ENCODE results near the gene CHCHD4.
"Not testable (repeated sequence)": the region's sequence is repeated elsewhere in the genome, so short reads cannot be mapped to it uniquely, and the experiment has no call there.

The CHCHD4 gene

DNA sequence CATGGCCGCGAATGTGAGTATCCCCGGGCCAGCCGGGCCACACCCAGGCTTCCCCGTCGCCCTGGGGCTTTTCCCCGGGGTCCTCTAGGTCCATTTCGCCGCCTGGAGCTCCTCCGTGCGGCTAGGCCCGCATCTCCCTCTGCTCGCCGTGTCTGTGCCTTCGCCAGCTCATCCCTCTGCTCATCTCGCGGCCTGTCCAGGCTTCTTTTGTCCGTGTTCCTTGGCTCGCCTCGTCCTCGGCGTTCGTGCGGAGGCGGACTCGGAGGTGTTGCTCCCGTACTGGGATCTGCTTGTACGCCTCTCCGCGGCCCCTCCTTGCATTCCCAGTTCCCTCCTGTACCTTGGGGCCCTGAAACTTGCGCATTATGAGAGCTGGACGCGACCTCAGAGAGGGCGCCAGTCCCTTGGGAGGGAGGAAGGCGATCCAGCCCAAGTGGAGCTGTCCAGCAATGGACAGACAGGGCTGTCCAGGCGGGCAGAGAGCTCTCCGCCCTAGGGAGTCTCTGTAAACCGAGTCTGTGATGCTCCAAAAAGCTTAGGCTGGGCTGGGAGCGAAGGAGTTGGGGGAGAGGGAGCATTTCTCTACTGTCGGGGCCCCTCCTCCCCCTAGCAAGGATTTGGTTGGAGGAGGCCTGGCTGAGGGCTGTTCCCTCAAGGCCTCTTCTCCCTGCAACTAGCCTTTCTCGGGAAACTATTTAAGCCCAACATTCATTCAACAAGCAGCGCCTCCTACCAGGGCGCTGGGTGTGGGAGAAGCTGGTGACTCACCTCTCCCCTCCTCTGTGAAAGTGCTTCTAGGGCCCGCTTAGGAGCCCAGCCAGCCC lies 735 bp upstream of the CHCHD4 start:
- DNase-seq (ENCODE audit: extremely low read depth, low read depth), result peak; percentile 85
- TF ChIP-seq, protein P1, sequence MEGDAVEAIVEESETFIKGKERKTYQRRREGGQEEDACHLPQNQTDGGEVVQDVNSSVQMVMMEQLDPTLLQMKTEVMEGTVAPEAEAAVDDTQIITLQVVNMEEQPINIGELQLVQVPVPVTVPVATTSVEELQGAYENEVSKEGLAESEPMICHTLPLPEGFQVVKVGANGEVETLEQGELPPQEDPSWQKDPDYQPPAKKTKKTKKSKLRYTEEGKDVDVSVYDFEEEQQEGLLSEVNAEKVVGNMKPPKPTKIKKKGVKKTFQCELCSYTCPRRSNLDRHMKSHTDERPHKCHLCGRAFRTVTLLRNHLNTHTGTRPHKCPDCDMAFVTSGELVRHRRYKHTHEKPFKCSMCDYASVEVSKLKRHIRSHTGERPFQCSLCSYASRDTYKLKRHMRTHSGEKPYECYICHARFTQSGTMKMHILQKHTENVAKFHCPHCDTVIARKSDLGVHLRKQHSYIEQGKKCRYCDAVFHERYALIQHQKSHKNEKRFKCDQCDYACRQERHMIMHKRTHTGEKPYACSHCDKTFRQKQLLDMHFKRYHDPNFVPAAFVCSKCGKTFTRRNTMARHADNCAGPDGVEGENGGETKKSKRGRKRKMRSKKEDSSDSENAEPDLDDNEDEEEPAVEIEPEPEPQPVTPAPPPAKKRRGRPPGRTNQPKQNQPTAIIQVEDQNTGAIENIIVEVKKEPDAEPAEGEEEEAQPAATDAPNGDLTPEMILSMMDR (IDR thresholded peaks at IDR 0.05; ENCODE audit: low read depth, low read length), result peak; percentile 13

DNA sequence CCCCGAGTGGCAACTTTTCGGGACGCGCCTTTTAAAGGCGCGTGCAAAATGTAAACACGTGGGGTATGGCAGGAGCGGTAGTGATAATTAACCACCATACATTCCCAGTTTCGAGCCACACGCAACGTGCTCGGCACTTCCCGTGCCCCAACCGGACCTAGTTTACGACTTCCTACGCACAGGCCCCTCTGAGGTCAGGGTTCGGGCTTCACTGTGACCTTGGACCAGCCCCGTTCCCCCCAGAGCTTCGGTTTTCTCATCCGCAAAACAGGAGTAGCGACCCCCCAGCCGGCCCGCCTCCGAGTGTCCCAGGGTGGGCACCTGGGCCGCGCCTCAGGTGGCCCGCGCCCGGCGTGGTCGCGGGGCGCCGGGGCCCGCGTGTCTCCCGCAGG lies 451 bp downstream of the CHCHD4 start:
- TF ChIP-seq, protein P1 (IDR thresholded peaks at IDR 0.05; ENCODE audit: low read depth, low read length), result no peak
- no peak for DNase-seq (ENCODE audit: extremely low read depth, low read depth)

DNA sequence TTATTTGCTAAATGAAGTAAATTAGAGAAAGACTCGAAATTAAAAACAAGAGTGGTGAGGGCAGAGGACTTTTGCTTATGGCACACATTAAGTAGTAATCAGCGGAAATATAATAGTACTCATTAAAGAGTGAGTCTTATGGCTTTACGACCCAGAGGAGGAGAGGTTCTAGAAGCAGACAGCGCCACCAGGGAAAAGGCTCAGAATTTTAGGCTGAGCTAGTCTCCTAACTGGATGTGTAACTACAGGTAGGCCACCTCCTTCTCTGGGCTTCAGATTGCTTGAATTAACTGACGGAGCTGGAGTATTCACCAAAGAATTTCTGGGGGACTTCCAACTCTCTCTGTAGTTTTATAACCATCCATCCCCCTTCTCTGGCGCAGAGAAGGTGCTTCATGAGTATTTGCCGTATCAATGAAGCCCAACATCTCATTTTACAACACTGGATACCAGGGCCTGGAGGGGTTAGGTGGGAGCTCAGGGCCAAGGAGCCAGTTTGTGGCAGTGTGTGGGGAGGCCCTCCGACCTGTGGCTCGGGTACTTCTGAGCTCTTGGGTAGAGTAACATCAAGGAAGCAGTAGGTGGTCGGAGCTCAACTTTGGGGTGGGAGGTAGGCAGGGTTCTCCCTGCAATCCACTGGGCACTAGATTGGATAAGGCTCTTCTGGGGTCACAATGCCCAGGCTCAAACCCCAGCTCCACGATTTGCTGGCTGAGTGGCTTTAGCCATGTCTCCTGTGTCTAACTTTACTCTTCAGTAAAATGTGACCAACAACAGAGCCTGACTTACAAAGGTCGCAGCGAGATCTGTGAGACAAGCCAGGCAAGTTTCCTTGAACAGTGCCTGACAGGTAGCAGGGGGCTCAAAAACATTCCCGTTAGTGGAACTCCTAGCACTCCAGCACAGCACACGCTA lies 1.1 kb downstream of the CHCHD4 start:
- TF ChIP-seq, protein P1 (IDR thresholded peaks at IDR 0.05; ENCODE audit: low read depth, low read length), result no peak
- DNase-seq (ENCODE audit: extremely low read depth, low read depth), result no peak

DNA sequence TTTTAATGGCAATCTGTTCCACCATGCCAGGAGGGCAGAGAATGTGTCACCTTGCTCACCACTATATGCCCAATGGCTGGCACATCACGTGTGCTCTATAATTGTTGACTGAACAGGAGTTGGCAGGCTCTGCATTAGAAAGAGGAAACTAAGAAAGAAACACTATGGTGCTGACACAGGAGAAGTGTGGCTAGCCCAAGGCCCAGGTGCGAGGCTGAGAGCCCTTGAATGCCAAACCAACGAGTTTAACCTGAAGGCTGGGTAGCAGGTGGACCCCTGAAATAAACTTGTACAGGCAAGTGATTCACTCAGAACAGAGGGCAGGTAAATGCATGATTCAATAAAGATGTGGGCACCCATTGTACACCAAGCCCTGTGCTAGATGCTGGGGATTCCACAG lies 2.4 kb downstream of the CHCHD4 start:
- TF ChIP-seq, protein P1 (IDR thresholded peaks at IDR 0.05; ENCODE audit: low read depth, low read length), result no peak
- DNase-seq (ENCODE audit: extremely low read depth, low read depth), result no peak

DNA sequence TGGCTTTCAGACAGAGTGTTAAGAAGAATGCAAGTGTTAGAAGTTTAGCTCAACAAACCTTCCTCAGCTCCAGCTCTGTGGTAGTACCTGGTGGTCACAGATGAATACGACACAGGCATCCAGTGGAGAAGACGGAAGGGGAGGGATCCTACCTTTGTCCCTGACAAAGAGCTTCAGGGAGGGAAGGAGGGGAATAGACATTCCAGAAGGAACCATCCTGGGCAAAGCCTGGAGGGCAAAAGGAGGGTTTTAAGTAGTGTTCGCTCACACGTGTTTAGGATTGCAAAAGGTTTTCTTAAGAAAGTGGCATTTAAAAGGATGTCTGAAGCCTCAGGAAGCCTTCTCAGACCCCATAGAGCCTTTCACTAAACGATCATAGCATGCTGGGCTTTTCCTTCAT lies 2.8 kb downstream of the CHCHD4 start:
- no peak for DNase-seq (ENCODE audit: extremely low read depth, low read depth)
- TF ChIP-seq, protein P1 (IDR thresholded peaks at IDR 0.05; ENCODE audit: low read depth, low read length), result no peak

DNA sequence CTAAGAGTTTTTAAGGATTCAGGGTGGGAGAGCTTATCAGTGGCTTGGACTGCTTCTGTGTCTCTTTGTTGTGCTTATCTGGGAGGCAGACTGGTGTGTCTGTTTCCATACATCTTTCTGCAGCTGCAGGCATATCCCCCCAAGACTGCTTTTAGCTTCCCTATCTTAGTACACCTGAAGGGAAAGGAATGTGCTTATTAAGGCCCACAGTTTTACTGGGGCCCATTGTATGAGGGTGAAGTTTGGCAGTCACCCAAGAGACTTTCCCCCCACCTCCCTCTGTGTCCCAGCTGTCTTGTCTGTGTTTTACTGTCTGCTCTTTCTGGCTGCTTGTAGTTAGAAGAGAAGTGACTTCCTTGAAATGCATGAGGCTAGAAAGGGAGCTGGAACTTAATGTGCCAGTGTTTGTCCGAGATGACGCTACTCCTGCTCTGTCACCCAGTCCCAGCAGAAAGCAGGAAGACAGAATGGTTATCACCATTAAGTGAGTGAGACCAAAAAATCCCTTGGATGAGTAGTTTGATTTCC lies 3.7 kb downstream of the CHCHD4 start:
- DNase-seq (ENCODE audit: extremely low read depth, low read depth), result not testable (repeated sequence)

DNA sequence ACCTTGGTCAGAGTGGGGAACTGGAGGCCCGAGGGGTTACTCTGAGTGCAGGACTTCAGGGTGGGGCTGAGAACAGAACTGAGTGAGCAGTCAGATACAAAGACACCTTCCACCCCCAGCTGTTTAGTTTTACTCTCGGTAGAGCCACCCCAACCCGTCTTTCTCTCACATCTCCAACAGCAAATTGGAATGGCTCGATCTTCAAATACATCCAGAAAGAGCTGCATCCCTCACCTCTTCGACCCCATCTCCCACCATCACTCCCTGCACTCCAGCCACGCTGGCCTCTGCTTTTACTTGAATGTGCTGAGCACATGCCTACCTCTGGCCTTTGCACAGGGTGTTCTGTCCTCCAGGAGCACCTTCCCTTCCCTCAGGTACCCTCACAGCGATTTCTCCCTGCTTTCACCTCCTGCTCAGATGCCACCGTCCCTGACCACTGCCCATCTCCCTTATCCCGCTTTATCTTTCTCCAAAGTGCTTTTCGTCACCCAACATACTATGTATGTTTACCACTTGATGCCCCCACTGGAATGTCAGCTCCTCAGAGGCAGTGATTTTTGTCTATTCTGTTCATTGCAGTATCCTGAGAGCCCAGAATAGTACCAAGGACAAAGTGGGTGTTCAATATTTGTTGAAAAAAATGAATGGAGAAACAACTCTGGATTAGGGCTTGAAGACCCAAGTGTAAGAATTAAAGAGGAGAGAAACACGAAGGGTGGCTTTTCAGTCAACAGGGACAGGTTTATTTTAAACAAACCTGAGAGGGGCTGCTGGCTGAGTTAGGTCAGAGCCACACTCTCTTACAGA lies 4.4 kb downstream of the CHCHD4 start:
- TF ChIP-seq, protein P1 (IDR thresholded peaks at IDR 0.05; ENCODE audit: low read depth, low read length), result no peak
- no peak for DNase-seq (ENCODE audit: extremely low read depth, low read depth)
